SK-N-MC (cell line): Measurements from ENCODE around the gene GPC6.

Experiments used
- DNase-seq: peaks from one replicate; pipeline ENCODE4 v3.0.0-alpha.2; 2011; ENCODE audit warnings: low read depth, low spot score
- H3K27ac ChIP-seq: fragments of 200-600 bp; sonication (generic); 2 replicates; pipeline ENCODE4 v1.5.1; 2016; ENCODE audit warnings: mixed run types
- H3K36me3 ChIP-seq: fragments of 200-600 bp; sonication (generic); 2 replicates; pipeline ENCODE4 v1.6.1; 2017; ENCODE audit warnings: antibody characterized with exemption, low read length, mixed read lengths; ENCODE audit not compliant: insufficient read depth
- H3K4me3 ChIP-seq: fragments of 200-600 bp; sonication (generic); 2 replicates; pipeline ENCODE4 v1.5.1; 2016
- H3K9ac ChIP-seq: fragments of 200-600 bp; sonication (generic); 2 replicates; pipeline ENCODE4 v1.8.0; 2017; ENCODE audit warnings: mixed run types, mixed read lengths; ENCODE audit not compliant: insufficient read length
- H3K9me3 ChIP-seq: fragments of 200-600 bp; sonication (generic); 2 replicates; pipeline ENCODE4 v1.6.1; 2017; ENCODE audit warnings: low read depth, mild to moderate bottlenecking, antibody characterized with exemption, low read length, moderate library complexity, mixed read lengths
- EZH2 ChIP-seq: fragments of 200-600 bp; sonication (generic); IDR thresholded peaks from one replicate; pipeline ENCODE4 v1.6.1; 2017; ENCODE audit warnings: antibody characterized with exemption
- FOXP2 ChIP-seq: optimal IDR thresholded peaks from 2 replicates; pipeline ENCODE3; 2011; ENCODE audit warnings: mild to moderate bottlenecking, moderate library complexity; ENCODE audit not compliant: insufficient read depth; ENCODE audit errors: extremely low read length, control extremely low read depth
- POLR2AphosphoS5 ChIP-seq: IDR thresholded peaks from 2 replicates; pipeline ENCODE4 v1.6.1; 2012; ENCODE audit warnings: mild to moderate bottlenecking, low read depth, low read length, borderline replicate concordance

Gene GPC6

GRCh38 chr13:93899981-93900380, 673.4 kb downstream of the GPC6 start:
- TF ChIP-seq POLR2AphosphoS5 (no peak), FOXP2 (no peak), EZH2 (no peak)
- H3K4me3 ChIP-seq = no peak overlapping the region
- H3K36me3 ChIP-seq = no peaks in the 10 kb centered on the region
- no peak for DNase-seq
- no peaks in the 10 kb centered on the region for H3K9me3 ChIP-seq
- 0 out of 2 replicates have a peak overlapping the region, but pooled peaks have one; percentile 22 for H3K27ac ChIP-seq
- no peak overlapping the region for H3K9ac ChIP-seq

DNA sequence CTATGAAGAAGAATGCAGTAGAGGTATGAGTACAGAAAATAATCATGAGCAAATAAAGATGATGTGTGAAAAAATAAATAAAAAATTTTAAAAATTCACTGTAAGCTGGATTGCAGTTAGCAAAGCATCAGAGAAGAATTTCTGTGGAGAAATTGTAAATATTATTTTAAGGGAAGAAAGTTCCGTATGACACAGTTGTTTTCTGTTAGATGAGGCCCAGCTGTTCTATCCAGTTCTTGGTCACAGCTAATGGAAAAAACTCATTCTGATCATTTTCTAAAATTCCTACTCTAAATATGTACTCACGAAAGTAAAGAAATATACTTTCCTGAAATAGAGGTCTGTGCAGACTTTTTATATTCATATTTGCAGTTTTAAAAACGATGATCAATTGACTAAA, 674.1 kb downstream of the GPC6 start:
- no peaks in the 10 kb centered on the region for H3K9me3 ChIP-seq
- no peak overlapping the region for H3K27ac ChIP-seq
- no peak overlapping the region for H3K9ac ChIP-seq
- TF ChIP-seq POLR2AphosphoS5 (no peak), EZH2 (no peak), FOXP2 (no peak)
- H3K4me3 ChIP-seq = no peak overlapping the region
- no peak for DNase-seq
- H3K36me3 ChIP-seq = no peaks in the 10 kb centered on the region

DNA sequence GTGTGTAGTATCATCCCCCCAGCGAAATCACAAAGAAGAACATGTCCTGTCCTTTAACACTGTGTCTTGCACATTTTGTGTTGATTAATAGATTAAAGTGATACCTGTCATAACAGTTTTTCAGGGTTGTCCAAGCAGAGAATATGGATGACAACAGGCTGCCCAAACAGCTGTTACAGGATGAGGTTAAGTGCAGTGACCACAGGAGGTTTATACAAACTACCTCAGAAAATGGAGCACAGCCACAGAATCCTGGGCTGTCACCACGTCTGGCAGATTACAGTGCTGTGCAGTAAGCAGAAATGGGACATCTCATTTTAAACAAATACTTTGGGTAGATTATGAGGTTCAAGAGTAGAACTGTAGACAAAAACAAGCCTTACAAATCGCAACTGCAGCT, 677.3 kb downstream of the GPC6 start:
- DNase-seq = no peak
- no peak for TF ChIP-seq FOXP2
- TF ChIP-seq EZH2 = no peak
- TF ChIP-seq POLR2AphosphoS5 = no peak
- no peaks in the 10 kb centered on the region for H3K9me3 ChIP-seq

DNA sequence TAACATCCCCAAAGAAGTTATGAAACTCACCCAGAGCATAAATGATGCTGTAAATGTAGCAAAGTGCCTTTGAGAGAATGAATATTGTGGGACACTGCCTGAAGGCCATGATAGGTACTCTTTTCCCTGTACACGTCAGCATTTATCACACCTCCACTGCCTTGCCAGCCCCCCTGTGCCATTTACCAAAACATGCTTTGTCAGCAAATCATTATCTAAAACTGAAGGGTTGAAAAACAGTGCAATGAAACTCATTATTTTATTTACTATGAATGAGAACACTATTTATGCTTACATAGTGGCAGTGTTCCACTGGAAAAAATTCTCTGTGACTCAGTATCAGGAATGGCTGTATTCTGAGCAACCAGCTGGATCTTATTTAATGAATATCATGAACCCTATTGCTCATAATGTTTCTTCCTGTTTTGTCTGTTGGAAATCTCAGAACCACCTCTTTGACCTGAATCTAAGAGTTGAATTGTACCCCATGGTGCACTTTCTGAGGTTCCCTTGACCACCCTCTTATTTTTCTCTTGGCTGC, 688.7 kb downstream of the GPC6 start:
- DNase-seq = no peak
- H3K27ac ChIP-seq = no peak overlapping the region
- no peak overlapping the region for H3K4me3 ChIP-seq
- no peaks in the 10 kb centered on the region for H3K9me3 ChIP-seq
- no peaks in the 10 kb centered on the region for H3K36me3 ChIP-seq
- TF ChIP-seq FOXP2 (no peak), EZH2 (no peak), POLR2AphosphoS5 (no peak)
- no peak overlapping the region for H3K9ac ChIP-seq

More for the DNA sequence above, 677.3 kb downstream of the GPC6 start:
- no peak overlapping the region for H3K27ac ChIP-seq
- H3K9ac ChIP-seq = no peak overlapping the region
- H3K36me3 ChIP-seq = no peaks in the 10 kb centered on the region
- no peak overlapping the region for H3K4me3 ChIP-seq

DNA sequence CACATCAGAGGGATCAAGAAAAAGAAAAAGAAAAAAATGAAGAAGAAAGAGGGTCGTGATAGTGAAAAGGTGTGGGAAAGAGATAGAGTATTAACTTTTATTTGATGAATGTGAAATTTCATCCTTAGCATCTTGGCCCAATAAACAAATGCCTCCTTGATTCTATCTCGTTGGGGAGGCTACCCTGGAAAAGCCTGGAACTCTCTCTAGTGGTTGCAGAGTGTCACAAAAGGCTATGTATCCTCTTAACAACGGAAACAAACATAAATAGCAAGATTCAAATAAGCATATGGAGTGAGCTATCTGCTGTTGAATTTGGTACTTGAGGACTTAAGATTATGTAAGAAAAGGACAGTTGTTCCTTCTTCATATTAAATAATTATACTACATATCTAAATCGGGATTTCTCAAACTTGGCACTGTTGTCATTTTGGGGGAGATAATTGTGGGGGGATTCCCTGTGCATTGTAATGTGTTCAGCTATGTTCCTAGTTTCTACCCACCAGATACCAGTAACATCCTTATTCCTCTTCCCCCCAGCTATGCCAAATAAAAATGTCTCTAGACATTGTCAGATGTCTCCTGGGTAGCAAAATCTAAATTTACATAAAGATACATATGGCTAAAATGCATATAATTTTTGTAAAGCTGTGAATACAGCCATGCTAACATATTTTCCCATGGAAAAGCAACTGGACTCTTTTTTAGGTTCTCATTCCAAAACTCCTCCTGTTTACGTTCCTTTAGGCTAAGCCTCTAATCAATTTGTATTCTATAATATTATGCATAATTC, 695.7 kb downstream of the GPC6 start:
- Histone ChIP-seq H3K36me3 (no peaks in the 10 kb centered on the region), H3K9ac (no peak overlapping the region), H3K9me3 (no peaks in the 10 kb centered on the region), H3K4me3 (no peak overlapping the region), H3K27ac (no peak overlapping the region)
- no peak for DNase-seq
- TF ChIP-seq FOXP2 (no peak), POLR2AphosphoS5 (no peak), EZH2 (no peak)

DNA sequence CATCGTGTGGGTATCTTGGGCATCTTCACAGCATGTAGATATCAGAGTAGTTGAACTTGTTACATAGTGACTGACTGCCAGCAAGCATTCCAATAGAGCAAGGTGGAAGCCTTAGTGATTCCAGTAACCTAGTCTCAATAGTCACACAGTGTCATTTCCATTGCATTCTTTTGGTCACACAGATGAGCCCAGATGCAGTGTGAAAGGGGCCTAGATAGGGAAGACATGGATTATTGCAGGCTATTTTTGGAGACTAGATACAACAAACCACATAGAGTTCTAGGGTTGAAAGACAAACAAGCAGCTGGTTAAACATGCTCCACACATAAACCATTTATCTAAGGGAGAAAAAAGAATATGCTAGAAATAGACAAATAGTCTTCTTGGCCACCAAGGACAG, 699.4 kb downstream of the GPC6 start:
- no peak overlapping the region for H3K9ac ChIP-seq
- TF ChIP-seq EZH2 = no peak
- no peak for TF ChIP-seq POLR2AphosphoS5
- no peak for TF ChIP-seq FOXP2
- H3K4me3 ChIP-seq = no peak overlapping the region
- no peaks in the 10 kb centered on the region for H3K9me3 ChIP-seq
- H3K36me3 ChIP-seq = no peaks in the 10 kb centered on the region
- no peak overlapping the region for H3K27ac ChIP-seq
- DNase-seq = no peak

GRCh38 chr13:93926425-93926824, 699.8 kb downstream of the GPC6 start:
- Histone ChIP-seq H3K9me3 (no peaks in the 10 kb centered on the region), H3K36me3 (no peaks in the 10 kb centered on the region), H3K9ac (no peak overlapping the region), H3K4me3 (no peak overlapping the region), H3K27ac (no peak overlapping the region)
- no peak for DNase-seq
- TF ChIP-seq POLR2AphosphoS5 (no peak), EZH2 (no peak), FOXP2 (no peak)

GRCh38 chr13:93927431-93927830, 700.8 kb downstream of the GPC6 start:
- no peak for TF ChIP-seq EZH2
- no peak for TF ChIP-seq FOXP2
- TF ChIP-seq POLR2AphosphoS5 = no peak
- H3K27ac ChIP-seq = no peak overlapping the region
- H3K36me3 ChIP-seq = no peaks in the 10 kb centered on the region
- H3K9ac ChIP-seq = no peak overlapping the region
- no peaks in the 10 kb centered on the region for H3K9me3 ChIP-seq
- no peak for DNase-seq
- no peak overlapping the region for H3K4me3 ChIP-seq
